Neural progenitor cell (in vitro differentiated cells): ENCODE measurements around the gene UPP1. TPM values are rescaled to one million over a fixed set of nuclear protein-coding genes. Genes with fewer than 3 reads are reported as not detected.
"Not testable (repeated sequence)": the region's sequence is repeated elsewhere in the genome, so short reads cannot be mapped to it uniquely, and the experiment has no call there.

Experiments used
- DNase-seq: peaks from one replicate; pipeline ENCODE4 v3.0.0-alpha.2; 2016; ENCODE audit warnings: low spot score
- H2AFZ ChIP-seq: fragments of 200-600 bp; sonication (generic); replicated peaks from 2 replicates; pipeline ENCODE4 v1.6.1; 2016; ENCODE audit warnings: antibody characterized with exemption
- H3F3A ChIP-seq: fragments of 200-600 bp; sonication (generic); 2 replicates; pipeline ENCODE4 v1.6.1; 2016; ENCODE audit warnings: antibody characterized with exemption, low read depth
- H3K27ac ChIP-seq: fragments of 200-600 bp; sonication (generic); 2 replicates; pipeline ENCODE4 v1.5.1; 2016; ENCODE audit warnings: mild to moderate bottlenecking
- H3K27me3 ChIP-seq: fragments of 200-600 bp; sonication (generic); 2 replicates; pipeline ENCODE4 v1.6.1; 2016; ENCODE audit warnings: mild to moderate bottlenecking, moderate library complexity
- H3K36me3 ChIP-seq: fragments of 200-600 bp; sonication (generic); 2 replicates; pipeline ENCODE4 v1.5.1; 2016
- H3K4me1 ChIP-seq: fragments of 200-600 bp; sonication (generic); 2 replicates; pipeline ENCODE4 v1.6.1; 2016; ENCODE audit warnings: mixed run types
- H3K4me2 ChIP-seq: fragments of 200-600 bp; sonication (generic); 2 replicates; pipeline ENCODE4 v1.6.1; 2016
- H3K4me3 ChIP-seq: fragments of 200-600 bp; sonication (generic); 2 replicates; pipeline ENCODE4 v1.5.1; 2016
- H3K79me2 ChIP-seq: fragments of 200-600 bp; sonication (generic); 2 replicates; pipeline ENCODE4 v1.6.1; 2016; ENCODE audit warnings: low read depth
- H3K9ac ChIP-seq: fragments of 200-600 bp; sonication (generic); 2 replicates; pipeline ENCODE4 v1.6.1; 2016
- H3K9me3 ChIP-seq: fragments of 200-600 bp; sonication (generic); 2 replicates; pipeline ENCODE4 v1.5.1; 2016; ENCODE audit warnings: low read depth
- H4K20me1 ChIP-seq: fragments of 200-600 bp; sonication (generic); 2 replicates; pipeline ENCODE4 v1.6.1; 2016; ENCODE audit warnings: low read depth
- H3K27ac Mint-ChIP-seq: 3 replicates; pipeline ENCODE4 v1.8.0; 2021; ENCODE audit warnings: mixed read lengths
- H3K27me3 Mint-ChIP-seq: 2 replicates; pipeline ENCODE4 v1.8.0; 2022; ENCODE audit warnings: low read depth, mild to moderate bottlenecking, inconsistent platforms, moderate library complexity, mixed read lengths; ENCODE audit not compliant: insufficient read depth
- H3K36me3 Mint-ChIP-seq: 3 replicates; pipeline ENCODE4 v1.8.0; 2021; ENCODE audit warnings: mixed read lengths
- H3K4me1 Mint-ChIP-seq: 3 replicates; pipeline ENCODE4 v1.8.0; 2021; ENCODE audit warnings: mixed read lengths
- H3K4me3 Mint-ChIP-seq: 3 replicates; pipeline ENCODE4 v1.8.0; 2021; ENCODE audit warnings: mild to moderate bottlenecking, moderate library complexity, mixed read lengths
- H3K9me3 Mint-ChIP-seq: 3 replicates; pipeline ENCODE4 v1.8.0; 2020; ENCODE audit warnings: mixed read lengths
- EZH2 ChIP-seq: fragments of 200-600 bp; sonication (generic); IDR thresholded peaks from 2 replicates; pipeline ENCODE4 v1.6.1; 2017; ENCODE audit warnings: antibody characterized with exemption, mild to moderate bottlenecking, moderate library complexity
- EZH2phosphoT487 ChIP-seq: fragments of 200-600 bp; sonication (generic); IDR thresholded peaks from 2 replicates; pipeline ENCODE4 v1.6.1; 2017; ENCODE audit warnings: antibody characterized with exemption
- total RNA-seq: library from RNA; depleted of rRNA; stranded (reverse); fragments of >200 nt; gene quantifications from 2 replicates; pipeline ENCODE4 v1.2.3, GENCODE V29; 2015; ENCODE audit warnings: low replicate concordance
- TF ChIP-seq, protein P1 (sequence below): fragments of 200-600 bp; sonication (generic); IDR thresholded peaks from 2 replicates; pipeline ENCODE4 v1.5.1; 2017; ENCODE audit warnings: antibody characterized with exemption, mild to moderate bottlenecking

The UPP1 gene
- total RNA-seq, 1 donor from 2014 or later: 11.2 TPM

DNA sequence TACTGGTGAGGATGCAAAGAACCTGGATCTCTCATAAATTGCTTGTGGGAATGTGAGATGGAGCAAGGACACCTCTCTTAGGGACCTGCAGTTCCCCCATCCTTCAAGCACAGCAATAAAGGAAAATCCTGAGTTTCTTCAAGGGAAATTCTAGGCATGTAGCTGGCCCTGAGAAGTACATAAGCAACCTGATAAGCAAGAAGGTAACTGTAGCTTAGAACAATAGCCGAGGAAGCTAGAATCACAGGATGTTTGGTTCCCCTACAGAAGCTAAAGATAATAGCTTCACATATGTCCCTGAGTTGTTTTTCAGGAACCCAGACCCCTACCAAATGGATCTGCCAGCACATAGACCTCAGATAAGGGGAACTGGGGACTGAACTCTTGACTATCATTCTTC lies 11.6 kb upstream of the UPP1 start:
- Histone ChIP-seq H3K36me3 (no peaks in the 10 kb centered on the region), H3K79me2 (no peaks in the 10 kb centered on the region), H3K9ac (no peak overlapping the region), H3K27me3 (no peaks in the 10 kb centered on the region), H3K9me3 (no peaks in the 10 kb centered on the region), H4K20me1 (no peaks in the 10 kb centered on the region), H3K4me3 (no peak overlapping the region), H3F3A (no peaks in the 10 kb centered on the region), H2AFZ (no peak overlapping the region), H3K4me1 (no peaks in the 10 kb centered on the region), H3K27ac (no peak overlapping the region), H3K4me2 (no peak overlapping the region)
- no peaks in the 10 kb centered on the region for H3K4me1 Mint-ChIP-seq
- H3K27ac Mint-ChIP-seq: no peak overlapping the region
- DNase-seq: no peak
- H3K4me3 Mint-ChIP-seq: no peak overlapping the region
- no peaks in the 10 kb centered on the region for H3K36me3 Mint-ChIP-seq
- TF ChIP-seq, protein P1, sequence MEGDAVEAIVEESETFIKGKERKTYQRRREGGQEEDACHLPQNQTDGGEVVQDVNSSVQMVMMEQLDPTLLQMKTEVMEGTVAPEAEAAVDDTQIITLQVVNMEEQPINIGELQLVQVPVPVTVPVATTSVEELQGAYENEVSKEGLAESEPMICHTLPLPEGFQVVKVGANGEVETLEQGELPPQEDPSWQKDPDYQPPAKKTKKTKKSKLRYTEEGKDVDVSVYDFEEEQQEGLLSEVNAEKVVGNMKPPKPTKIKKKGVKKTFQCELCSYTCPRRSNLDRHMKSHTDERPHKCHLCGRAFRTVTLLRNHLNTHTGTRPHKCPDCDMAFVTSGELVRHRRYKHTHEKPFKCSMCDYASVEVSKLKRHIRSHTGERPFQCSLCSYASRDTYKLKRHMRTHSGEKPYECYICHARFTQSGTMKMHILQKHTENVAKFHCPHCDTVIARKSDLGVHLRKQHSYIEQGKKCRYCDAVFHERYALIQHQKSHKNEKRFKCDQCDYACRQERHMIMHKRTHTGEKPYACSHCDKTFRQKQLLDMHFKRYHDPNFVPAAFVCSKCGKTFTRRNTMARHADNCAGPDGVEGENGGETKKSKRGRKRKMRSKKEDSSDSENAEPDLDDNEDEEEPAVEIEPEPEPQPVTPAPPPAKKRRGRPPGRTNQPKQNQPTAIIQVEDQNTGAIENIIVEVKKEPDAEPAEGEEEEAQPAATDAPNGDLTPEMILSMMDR: no peak
- no peak for TF ChIP-seq EZH2
- TF ChIP-seq EZH2phosphoT487: no peak
- H3K27me3 Mint-ChIP-seq: no peaks in the 10 kb centered on the region
- no peaks in the 10 kb centered on the region for H3K9me3 Mint-ChIP-seq

DNA sequence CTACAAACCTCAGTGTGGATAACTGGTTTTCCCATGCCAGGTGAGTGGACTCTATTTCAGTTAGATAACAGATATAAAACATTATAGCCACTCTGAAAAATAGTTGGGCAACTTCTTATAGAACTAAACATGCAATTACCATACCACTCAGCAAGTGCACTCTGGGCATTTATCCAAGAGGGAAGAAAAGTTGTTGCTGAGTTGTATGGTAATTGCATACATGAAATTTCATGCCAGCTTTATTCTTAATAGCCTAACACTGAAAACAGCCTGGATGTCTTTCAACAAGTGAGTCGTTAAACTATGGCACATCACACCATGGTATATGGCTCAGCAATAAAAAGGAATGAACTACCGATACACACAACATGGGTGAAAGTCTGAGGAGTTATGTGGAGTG lies 10.6 kb upstream of the UPP1 start:
- Histone ChIP-seq H4K20me1 (no peaks in the 10 kb centered on the region), H3K9ac (no peak overlapping the region), H3K9me3 (no peaks in the 10 kb centered on the region), H3K4me2 (no peak overlapping the region), H3K27me3 (no peaks in the 10 kb centered on the region), H3K4me3 (no peak overlapping the region), H2AFZ (no peak overlapping the region), H3F3A (no peaks in the 10 kb centered on the region), H3K36me3 (no peaks in the 10 kb centered on the region), H3K4me1 (no peaks in the 10 kb centered on the region), H3K79me2 (no peaks in the 10 kb centered on the region), H3K27ac (no peak overlapping the region)
- no peak for DNase-seq
- H3K27me3 Mint-ChIP-seq: no peaks in the 10 kb centered on the region
- no peaks in the 10 kb centered on the region for H3K4me1 Mint-ChIP-seq
- no peak overlapping the region for H3K4me3 Mint-ChIP-seq
- TF ChIP-seq, protein P1: no peak
- TF ChIP-seq EZH2phosphoT487 (no peak), EZH2 (no peak)
- H3K27ac Mint-ChIP-seq: no peak overlapping the region
- no peaks in the 10 kb centered on the region for H3K9me3 Mint-ChIP-seq
- no peaks in the 10 kb centered on the region for H3K36me3 Mint-ChIP-seq

DNA sequence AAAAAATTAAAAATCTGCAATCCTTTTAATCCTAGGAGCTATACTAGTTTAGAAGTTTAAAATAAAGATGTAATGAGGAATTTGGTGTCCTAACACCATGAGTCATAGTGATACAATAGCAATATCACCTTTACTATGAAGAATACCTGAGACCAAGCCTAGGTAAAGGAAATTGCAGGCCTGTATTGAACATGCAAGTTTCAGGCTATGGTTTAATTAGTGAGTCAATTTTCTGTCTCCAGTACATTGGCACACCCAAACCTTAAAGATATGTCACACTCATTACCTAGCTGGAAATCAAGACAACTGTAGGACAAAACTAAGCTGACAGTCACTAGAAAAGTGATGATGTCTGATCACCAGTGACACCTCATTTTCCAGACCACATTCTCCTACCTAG lies 6.7 kb upstream of the UPP1 start:
- not testable (repeated sequence) for H3K27ac ChIP-seq, H3K79me2 ChIP-seq, H2AFZ ChIP-seq, DNase-seq, H3K4me2 ChIP-seq, H4K20me1 ChIP-seq, H3K4me1 ChIP-seq, H3K9me3 ChIP-seq, H3K36me3 Mint-ChIP-seq, H3K4me3 Mint-ChIP-seq, H3K27ac Mint-ChIP-seq, H3K27me3 ChIP-seq, H3K9ac ChIP-seq, H3K4me3 ChIP-seq, H3F3A ChIP-seq, H3K36me3 ChIP-seq, H3K9me3 Mint-ChIP-seq, H3K27me3 Mint-ChIP-seq
- peaks cover 13% of the 10 kb centered on the region for H3K4me1 Mint-ChIP-seq

DNA sequence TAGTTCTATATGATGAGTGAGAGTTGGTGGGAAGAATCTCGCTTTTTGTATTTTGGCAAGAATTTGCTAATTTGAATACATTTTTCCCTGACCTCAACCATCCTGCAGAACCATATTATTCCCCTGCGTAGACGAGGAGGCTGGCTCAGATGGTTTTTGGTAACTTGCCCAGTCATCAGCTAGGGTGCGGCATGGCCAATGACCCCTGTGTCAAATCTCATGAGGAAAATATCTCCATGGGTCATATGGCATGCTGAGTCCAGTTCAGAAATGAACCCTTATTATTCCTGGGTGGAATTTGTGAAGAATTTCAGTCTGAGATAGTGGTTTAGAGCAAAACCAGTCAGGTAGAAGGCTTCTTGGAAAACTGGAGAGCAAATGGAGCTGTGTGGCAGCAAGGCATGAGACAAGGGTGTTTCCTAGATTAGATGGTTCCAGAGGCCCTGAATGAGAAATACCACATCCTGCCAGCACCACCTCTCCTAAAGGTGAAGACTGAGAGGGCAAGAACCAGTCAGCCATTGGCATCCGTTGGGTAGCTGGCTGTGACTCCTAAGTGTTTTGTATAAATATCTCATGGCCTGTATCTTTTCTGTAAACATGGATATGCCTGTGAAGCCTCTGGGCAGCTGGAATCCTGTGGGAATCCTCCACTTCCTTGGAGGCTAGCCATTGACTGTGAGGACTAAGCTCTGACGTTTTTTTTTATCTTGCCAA lies 5.8 kb upstream of the UPP1 start:
- H4K20me1 ChIP-seq: no peaks in the 10 kb centered on the region
- H3K27me3 ChIP-seq: no peaks in the 10 kb centered on the region
- TF ChIP-seq EZH2 (no peak), EZH2phosphoT487 (no peak)
- TF ChIP-seq, protein P1: no peak
- no peak overlapping the region for H3K4me3 ChIP-seq
- no peaks in the 10 kb centered on the region for H3K4me1 ChIP-seq
- no peaks in the 10 kb centered on the region for H3K9me3 ChIP-seq
- H3K4me2 ChIP-seq: no peak overlapping the region
- DNase-seq: no peak
- H3K36me3 ChIP-seq: no peaks in the 10 kb centered on the region
- H3K27me3 Mint-ChIP-seq: peaks cover 3% of the 10 kb centered on the region
- H3K9ac ChIP-seq: no peak overlapping the region
- peaks cover 13% of the 10 kb centered on the region for H3K4me1 Mint-ChIP-seq
- H3K27ac ChIP-seq: no peak overlapping the region
- H3K27ac Mint-ChIP-seq: no peak overlapping the region
- H3K36me3 Mint-ChIP-seq: no peaks in the 10 kb centered on the region
- H3K79me2 ChIP-seq: no peaks in the 10 kb centered on the region
- H3K4me3 Mint-ChIP-seq: no peak overlapping the region
- peaks cover 17% of the 10 kb centered on the region for H3F3A ChIP-seq
- no peaks in the 10 kb centered on the region for H3K9me3 Mint-ChIP-seq
- H2AFZ ChIP-seq: no peak overlapping the region
